ENCODE results near the gene CYP1B1.

DNA sequence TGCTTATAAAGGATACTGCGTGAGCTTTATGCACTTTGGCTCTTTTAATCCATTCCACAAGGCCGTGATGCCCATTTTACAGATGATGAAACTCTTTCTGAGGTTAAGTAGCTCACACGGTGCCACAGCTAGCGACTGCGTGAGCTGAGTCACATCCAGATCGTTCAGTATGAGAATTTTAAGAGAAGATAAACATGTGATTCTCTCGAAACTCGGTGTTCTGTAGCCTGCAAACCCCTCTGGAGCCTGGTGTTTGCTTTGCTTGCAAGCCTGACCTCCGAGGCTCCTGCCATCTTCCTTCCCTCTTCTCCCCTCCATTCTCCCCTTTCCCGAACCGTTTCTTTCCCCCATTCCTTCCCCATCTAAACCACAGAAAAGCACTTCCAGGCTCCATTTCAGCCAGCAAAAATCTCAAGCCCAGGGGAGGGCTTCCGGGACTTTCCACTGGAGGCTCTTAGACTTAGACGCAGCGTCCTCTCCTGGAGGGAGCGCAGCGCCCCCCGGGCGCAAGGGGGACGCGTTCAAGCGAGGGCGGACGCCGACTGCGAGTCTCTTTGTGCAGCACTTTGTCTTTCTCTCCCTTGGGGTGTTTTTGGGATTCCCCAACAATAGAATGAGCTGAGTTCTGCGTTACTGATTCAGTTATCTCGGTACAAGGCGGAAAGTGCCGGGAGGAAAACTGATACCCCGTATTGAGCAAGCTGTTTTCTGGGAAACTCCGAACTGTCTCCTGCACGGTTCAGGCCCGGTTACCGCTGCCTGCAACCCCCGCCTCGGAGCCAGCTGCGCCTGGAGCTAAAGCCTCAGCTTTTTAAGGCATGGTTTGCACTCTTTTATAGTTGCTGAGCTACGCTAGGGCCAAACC lies 38.0 kb downstream of the CYP1B1 start:
- TF ChIP-seq TAF1 (IDR thresholded peaks at IDR 0.05; ENCODE audit: borderline replicate concordance, insufficient read depth, low read length), result no peak
- TF ChIP-seq, protein P1, sequence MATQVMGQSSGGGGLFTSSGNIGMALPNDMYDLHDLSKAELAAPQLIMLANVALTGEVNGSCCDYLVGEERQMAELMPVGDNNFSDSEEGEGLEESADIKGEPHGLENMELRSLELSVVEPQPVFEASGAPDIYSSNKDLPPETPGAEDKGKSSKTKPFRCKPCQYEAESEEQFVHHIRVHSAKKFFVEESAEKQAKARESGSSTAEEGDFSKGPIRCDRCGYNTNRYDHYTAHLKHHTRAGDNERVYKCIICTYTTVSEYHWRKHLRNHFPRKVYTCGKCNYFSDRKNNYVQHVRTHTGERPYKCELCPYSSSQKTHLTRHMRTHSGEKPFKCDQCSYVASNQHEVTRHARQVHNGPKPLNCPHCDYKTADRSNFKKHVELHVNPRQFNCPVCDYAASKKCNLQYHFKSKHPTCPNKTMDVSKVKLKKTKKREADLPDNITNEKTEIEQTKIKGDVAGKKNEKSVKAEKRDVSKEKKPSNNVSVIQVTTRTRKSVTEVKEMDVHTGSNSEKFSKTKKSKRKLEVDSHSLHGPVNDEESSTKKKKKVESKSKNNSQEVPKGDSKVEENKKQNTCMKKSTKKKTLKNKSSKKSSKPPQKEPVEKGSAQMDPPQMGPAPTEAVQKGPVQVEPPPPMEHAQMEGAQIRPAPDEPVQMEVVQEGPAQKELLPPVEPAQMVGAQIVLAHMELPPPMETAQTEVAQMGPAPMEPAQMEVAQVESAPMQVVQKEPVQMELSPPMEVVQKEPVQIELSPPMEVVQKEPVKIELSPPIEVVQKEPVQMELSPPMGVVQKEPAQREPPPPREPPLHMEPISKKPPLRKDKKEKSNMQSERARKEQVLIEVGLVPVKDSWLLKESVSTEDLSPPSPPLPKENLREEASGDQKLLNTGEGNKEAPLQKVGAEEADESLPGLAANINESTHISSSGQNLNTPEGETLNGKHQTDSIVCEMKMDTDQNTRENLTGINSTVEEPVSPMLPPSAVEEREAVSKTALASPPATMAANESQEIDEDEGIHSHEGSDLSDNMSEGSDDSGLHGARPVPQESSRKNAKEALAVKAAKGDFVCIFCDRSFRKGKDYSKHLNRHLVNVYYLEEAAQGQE (IDR thresholded peaks at IDR 0.05; ENCODE audit: insufficient read depth in 1 of 2, low read depth in 2 of 2, low read length in 2 of 2), result no peak
- no peak for TF ChIP-seq POLR2AphosphoS5 (IDR thresholded peaks at IDR 0.05; ENCODE audit: low read depth, low read length)
- TF ChIP-seq FOXP2 (optimal IDR thresholded peaks at IDR 0.05; ENCODE audit: borderline replicate concordance, extremely low read depth, extremely low read length, insufficient read depth), result no peak
- TF ChIP-seq SIN3A (IDR thresholded peaks at IDR 0.05; ENCODE audit: borderline replicate concordance, insufficient read depth, low read length), result no peak
